Posterior vena cava (tissue), 2 donors: ENCODE results near the gene CHRM1. TPM values are rescaled to one million over a fixed set of nuclear protein-coding genes. Genes with fewer than 3 reads are reported as not detected.
"Not testable (repeated sequence)": the region's sequence is repeated elsewhere in the genome, so short reads cannot be mapped to it uniquely, and the experiment has no call there.

Experiments used
- DNase-seq: peaks from one replicate; pipeline ENCODE4 v3.0.0-alpha.2; 2020; ENCODE audit warnings: low spot score
- intact Hi-C, 2 donors: fragments of 100-400 bp; cut with DNase I; formaldehyde crosslinking; loops; one replicate each; pipeline versions ENCODE4 v1.14.1 to v1.14.2; 2022 to 2023
- total RNA-seq, 2 donors: library from RNA; stranded (reverse); fragmentation: NEBNext Ultra II Directional; extraction: Animal tissue kit (Norgen Biotek cat#: 25700); gene quantifications; one replicate each; pipeline ENCODE4 v1.2.1, GENCODE V29; 2021
- donor health status: DM: yes; HTN: yes; CAD: no.
- donor health status: DM: yes; HTN: yes; CAD: no.

The CHRM1 gene
- total RNA-seq, 2 donors from 2014 or later, result not detected

DNA sequence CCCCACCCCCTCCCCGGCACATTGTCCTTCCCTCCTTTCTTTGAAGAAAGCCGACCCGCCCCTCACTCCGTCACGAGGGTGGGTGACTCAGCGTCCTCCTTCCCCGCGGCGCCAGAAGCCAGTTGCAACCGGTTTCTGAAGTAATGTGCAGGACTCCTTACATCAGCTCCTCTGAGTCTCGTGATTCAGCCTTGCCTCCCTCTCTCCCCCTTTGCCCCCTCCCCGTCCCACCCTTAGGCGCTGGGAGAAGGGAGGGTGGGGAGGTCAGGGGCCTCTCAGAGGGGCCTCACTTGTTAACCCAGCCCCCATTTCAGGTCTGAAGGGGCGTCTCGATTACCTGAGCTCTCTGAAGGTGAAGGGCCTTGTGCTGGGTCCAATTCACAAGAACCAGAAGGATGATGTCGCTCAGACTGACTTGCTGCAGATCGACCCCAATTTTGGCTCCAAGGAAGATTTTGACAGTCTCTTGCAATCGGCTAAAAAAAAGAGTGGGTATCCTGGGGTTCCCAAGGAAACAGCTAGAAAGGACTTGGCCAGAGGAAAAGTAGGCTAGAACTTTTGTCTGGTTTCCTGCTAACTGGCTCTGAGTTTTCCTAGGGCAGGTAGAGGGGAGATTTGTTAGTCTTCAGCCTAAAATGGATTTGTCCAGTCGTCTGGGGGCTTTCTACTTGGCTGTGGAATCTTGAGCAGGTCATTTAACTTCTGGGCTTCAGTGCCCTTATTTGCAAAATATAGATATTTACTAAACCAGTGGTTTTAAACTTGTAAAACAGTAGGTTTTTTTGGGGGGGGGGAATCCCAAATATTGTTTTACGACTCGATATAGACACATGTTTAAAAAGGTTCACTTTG is 39.4 kb downstream of the CHRM1 start:
- DNase-seq, result peak; percentile 99
- intact Hi-C loops, result no loop called here

DNA sequence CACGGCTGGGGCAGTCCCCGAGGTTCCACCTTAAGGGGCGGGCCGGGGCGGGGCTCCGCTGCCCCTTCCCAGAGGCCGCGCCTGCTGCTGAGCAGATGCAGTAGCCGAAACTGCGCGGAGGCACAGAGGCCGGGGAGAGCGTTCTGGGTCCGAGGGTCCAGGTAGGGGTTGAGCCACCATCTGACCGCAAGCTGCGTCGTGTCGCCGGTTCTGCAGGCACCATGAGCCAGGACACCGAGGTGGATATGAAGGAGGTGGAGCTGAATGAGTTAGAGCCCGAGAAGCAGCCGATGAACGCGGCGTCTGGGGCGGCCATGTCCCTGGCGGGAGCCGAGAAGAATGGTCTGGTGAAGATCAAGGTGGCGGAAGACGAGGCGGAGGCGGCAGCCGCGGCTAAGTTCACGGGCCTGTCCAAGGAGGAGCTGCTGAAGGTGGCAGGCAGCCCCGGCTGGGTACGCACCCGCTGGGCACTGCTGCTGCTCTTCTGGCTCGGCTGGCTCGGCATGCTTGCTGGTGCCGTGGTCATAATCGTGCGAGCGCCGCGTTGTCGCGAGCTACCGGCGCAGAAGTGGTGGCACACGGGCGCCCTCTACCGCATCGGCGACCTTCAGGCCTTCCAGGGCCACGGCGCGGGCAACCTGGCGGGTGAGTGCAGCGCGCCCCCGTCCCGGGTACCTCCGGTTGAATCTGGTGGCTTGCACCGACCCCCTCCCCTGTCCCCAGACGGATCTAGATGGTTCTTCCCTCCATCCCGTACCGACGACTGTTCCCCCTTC is 40.2 kb downstream of the CHRM1 start, which contains the start of gene SLC3A2:
SLC3A2 (plus strand) TSS at position 94 of the 776 bp plus-strand sequence; CDS start at position 222, 128 bp downstream.
- intact Hi-C loops, result no loop called here
- DNase-seq, result peak; percentile 97

DNA sequence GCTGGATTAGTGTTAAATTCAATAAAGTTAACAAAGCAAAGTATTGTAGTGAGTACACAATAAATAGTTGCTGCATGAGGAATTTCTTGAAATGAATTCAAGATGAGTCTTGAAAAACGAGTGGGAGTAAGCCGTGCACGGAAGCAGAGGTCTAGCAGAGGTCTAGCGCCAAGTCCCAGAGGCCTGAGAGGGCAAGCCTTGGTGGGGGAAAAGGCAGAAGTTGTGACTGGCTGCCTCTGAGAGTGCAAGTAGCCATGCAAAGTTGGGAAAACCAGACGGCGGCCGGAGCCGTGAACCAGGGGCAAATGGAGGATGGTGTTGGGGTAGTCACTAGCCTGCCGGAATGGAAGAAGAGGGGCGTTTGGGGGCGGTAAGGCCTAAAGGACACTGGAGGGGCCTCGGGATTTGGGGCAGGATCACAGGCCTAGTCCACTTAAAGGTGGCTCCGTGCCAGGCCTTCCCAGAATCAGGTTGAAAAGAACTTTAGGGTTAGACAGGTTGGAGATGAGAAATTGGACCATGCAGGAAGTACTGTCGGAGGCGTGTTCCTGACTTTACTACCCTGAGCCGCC is 40.8 kb downstream of the CHRM1 start:
- intact Hi-C loops, result no loop called here
- DNase-seq, result peak; percentile 90

DNA sequence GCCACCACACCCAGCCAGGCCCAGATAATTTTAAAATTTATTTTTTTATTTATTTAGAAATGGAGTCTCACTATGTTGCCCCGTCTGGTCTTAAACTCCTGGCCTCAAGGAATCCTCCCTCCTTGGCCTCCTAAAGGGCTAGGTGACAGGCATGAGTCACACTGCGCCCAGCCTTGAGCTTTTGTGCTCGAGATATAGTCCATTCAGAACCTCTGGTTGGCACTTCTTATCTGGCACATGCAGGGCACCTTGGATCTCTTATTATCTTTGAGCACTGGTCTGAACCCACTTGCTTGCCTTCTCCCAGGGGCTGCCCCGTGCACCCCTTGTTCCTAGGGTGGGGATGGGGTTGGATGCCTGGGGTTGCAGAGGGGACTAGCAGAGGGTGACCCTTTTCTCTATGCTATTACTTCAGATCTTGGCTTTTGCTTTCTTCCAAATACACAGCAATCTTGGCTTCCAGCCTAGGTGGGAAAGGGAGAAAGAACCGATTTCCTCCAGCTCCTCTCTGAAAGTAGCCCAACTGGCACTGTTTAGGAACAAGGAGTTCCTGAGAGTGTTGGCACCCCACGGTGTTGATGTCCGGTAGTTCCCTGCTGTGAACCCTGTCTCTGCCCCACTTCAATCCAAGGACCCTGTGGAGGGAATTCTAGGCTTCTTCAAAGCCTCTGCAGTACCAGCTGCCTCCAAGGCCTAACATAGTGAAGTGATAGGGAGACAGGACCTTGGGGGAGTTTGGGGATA is 41.8 kb downstream of the CHRM1 start:
- intact Hi-C loops, result no loop called here
- no peak for DNase-seq

DNA sequence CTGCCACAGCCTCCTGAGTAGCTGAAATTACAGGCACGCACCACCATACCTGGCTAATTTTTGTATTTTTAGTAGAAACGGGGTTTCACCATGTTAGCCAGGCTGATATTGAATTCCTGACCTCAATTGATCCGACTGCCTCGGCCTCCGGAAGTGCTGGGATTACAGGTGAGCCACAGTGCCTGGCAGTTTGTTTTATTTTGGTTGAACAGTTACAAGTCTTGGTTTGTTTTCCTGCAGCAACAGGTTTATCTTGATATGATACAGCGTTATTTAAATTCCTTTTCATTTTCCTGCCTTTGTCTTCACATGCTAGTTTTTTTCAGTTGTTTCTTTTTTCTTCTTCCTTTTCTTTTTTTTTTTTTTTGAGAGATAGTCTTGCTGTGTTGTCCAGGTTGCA is 44.5 kb downstream of the CHRM1 start:
- DNase-seq, result peak; percentile 5
- intact Hi-C loops, result no loop called here

DNA sequence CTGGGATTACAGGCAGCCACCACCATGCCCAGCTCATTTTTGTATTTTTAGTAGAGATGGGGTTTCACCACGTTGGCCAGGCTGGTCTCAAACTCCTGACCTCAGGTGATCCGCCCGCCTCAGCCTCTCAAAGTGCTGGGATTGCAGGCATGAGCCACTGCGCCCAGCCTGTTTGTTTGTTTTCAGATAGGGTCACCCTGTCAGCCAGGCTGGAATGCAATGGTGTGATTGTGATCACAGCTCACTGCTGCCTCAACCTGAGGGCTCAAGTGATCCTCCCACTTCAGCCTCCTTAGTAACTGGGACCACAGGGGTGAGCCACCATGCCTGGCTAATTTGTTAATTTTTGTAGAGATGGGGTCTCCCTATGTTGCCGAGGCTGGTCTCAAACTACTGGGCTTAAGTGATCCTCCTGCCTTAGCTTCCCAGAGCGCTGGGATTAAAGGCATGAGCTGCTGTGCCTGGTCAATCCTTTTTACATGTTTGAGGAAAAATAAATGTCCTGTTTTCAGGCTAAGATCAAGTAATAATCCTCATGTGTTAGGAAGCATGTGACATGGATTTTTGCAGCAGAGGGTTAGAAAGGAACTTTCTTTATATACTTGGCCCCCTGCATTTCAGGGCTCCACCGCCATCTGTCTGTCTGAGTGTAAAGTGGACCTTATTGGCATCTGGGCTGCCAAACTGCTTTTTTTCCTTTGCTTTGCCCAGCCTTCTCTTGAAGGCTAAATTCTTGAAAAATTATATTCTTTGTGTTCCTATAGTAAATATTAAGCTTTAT is 45.3 kb downstream of the CHRM1 start:
- intact Hi-C loops, result no loop called here
- DNase-seq, result peak; percentile 34

DNA sequence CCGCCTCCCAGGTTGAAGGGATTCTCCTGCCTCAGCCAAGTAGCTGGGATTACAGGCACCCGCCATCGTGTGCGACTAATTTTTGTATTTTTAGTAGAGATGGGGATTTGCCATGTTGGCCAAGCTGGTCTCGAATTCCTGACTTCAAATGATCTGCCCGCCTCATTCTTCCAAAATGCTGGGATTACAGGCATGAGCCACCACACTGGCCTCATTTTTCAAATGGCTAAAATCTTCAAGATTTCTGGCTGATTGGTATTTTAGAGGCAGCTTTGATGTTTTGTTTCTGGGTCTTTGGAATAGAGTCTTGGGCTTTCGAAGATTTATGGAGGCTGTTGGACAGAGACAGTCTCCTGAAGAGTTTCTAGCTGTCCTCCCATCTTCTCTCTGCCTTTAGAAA is 46.3 kb downstream of the CHRM1 start:
- intact Hi-C loops, result loop anchor here in 1 of 2 donors (5.0 kb wide), 1 partner anchor 1302 kb away; no protein-coding TSS in a partner anchor
- no peak for DNase-seq

DNA sequence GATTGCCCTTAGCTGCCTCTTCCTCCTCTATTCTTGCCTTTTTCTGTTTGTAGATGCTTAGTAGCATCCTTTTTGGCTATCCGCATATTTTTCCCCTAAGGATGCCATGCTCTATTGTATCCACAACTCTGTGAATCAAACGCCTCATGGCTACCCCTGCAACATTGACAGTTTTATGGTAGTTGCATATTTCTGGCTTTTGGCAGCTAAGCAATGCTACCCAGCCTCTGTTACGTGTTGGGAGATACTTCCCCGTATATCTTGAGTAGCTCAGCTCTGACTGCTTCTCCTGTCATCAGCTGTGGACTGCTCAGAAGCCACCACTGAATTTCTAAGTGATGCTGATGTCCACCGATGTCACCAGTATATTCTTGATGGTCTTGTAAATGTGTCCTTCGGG is 55.5 kb downstream of the CHRM1 start:
- intact Hi-C loops, result loop anchor here in 1 of 2 donors (10.0 kb wide), 1 partner anchor 81 kb away; the partner anchor contains the start of gene TMEM179B
- DNase-seq, result peak; percentile 14

DNA sequence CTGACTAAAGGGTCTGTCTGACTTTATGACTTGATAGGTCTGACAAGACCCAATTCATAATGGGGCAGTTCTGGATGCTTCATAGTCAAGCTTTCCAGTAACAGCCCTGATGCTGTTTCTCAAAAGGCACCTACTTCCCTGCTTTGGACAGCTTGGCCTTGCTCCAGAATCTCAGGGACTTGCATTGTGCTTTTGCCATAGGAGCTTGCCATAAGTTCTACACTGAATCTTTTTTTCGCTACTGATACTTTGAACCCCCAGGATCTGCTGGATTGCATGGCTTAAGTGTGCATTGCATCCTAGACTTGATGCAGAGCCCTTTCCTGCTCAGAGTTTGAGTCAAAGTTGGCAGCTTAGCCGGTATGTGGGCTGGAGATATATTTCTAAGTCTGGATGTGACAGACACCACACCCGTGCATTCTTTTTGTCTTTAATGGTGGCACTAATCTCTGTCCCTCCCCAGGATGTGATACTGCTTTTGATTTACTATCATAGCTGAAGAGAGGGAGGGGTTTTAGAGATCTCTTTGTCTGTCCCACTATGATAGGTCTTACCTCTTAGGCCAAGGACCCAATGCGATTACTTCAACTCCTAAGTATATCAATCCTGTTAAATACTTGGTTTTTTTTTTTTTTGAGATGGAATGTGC is 57.4 kb downstream of the CHRM1 start:
- peak; percentile 15 for DNase-seq
- intact Hi-C loops, result loop anchor here (5.0 to 10.0 kb wide), 2 partner anchors 77 to 79 kb away; partner anchors contain the start of gene TMEM179B (in 2 of the 2)

DNA sequence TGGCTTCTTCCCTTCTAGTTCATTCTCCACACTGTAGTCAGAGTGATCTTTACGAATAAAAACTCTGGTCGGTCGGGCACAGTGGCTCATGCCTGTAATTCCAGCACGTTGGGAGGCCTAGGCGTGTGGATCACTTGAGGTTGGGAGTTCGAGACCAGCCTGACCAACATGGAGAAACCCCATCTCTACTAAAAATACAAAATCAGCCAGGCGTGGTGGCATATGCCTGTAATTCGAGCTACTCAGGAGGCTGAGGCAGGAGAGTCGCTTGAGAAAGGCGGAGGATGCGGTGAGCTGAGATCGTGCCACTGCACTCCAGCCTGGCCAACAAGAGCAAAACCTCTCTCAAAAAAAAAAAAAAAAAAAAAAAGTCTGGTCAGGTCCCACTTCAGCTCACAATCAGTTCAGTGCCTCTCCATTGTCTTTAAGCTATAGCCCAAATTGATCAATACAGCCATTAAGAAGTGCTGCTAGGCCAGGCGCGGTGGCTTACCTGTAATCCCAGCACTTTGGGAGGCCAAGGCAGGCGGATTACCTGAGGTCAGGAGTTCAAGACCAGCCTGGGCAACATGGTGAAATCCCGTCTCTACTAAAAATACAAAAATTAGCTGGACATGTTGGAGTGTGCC is 59.5 kb downstream of the CHRM1 start:
- DNase-seq, result peak; percentile 24
- intact Hi-C loops, result loop anchor here (5.0 to 10.0 kb wide), 2 partner anchors 74 to 77 kb away; partner anchors contain the start of gene TMEM179B (in 2 of the 2)

DNA sequence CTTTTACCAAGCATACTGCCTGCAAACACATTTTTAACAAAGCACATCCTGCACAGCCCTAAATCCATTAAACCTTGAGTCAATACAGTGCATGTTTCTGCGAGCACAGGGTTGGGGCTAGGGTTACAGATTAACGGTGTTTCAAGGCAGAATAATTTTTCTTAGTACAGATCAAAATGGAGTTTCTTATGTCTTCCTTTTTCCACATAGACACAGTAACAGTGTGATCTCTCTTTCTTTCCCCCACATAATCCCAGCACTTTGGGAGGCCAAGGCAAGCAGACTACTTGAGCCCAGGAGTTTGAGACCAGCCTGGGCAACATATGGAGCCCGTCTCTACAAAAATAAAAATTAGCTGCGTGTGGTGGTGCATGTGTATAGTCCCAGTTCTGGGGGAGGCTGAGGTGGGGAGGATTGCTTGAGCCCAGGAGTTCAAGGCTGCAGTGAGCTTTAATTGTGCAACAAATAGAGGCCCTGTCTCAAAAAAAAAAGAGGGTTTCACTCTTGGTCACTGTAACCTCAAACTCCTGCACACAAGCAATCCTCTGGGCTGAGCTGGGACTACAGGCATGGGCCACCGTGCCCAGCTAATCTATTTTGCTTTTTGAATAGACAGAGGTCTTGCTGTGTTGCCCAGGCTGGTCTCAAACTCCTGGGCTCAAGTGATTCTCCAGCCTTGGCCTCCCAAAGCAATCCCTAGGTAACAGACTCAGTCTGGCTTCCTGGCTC is 60.2 kb downstream of the CHRM1 start:
- intact Hi-C loops, result loop anchor here (5.0 to 10.0 kb wide), 2 partner anchors 74 to 76 kb away; partner anchors contain the start of gene TMEM179B (in 2 of the 2)
- peak; percentile 24 for DNase-seq

DNA sequence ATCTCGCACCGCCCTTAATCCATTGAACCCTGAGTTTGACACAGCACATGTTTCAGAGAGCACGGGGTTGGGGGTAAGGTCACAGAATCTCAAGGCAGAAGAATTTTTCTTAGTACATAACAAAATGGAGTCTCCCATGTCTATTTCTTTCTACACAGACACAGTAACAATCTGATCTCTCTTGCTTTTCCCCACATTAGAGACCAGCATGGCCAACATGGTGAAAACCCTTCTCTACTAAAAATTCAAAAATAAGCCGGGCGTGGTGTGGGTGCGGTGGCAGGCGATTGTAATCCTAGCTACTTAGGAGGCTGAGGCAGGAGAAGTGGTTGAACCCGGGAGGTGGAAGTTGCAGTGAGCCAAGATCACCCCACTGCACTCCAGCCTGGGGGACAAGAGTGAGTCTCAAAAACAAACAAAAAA is 61.9 kb downstream of the CHRM1 start:
- DNase-seq, result peak; percentile 15
- intact Hi-C loops, result not testable (repeated sequence)

Other genes with a start within 250 kb of the CHRM1 start
- 1 to 10 TPM; 3.6 to 3.7 TPM for gene UQCC3, start 249.7 kb downstream of the CHRM1 start, total RNA-seq
- gene LBHD1, start 249.1 kb downstream of the CHRM1 start, total RNA-seq, result 1 to 10 TPM; 3.7 to 5.1 TPM
- 10 to 100 TPM; 74.8 to 76.1 TPM for gene UBXN1, start 242.3 kb downstream of the CHRM1 start, total RNA-seq
- 10 to 100 TPM; 13.9 to 14.8 TPM for gene LRRN4CL, start 231.8 kb downstream of the CHRM1 start, total RNA-seq
- gene BSCL2, start 213.9 kb downstream of the CHRM1 start, total RNA-seq, result 10 to 100 TPM; 30.6 to 54.8 TPM
- not detected for gene GNG3, start 213.7 kb downstream of the CHRM1 start, total RNA-seq
- 10 to 100 TPM; 45.5 to 45.9 TPM for gene HNRNPUL2, start 193.9 kb downstream of the CHRM1 start, total RNA-seq
- gene TTC9C, start 192.9 kb downstream of the CHRM1 start, total RNA-seq, result 10 to 100 TPM; 19.0 to 20.6 TPM
- 10 to 100 TPM in 1 of 2 donors, 1 to 10 TPM in 1; 6.2 to 12.3 TPM for gene ZBTB3, start 167.2 kb downstream of the CHRM1 start, total RNA-seq
- gene POLR2G, start 159.8 kb downstream of the CHRM1 start, total RNA-seq, result 10 to 100 TPM; 39.7 to 50.9 TPM
- gene TAF6L, start 150.0 kb downstream of the CHRM1 start, total RNA-seq, result 10 to 100 TPM; 11.3 to 12.9 TPM
- gene TMEM179B, start 134.0 kb downstream of the CHRM1 start, total RNA-seq, result 10 to 100 TPM; 23.7 to 33.0 TPM
- gene TMEM223, start 129.4 kb downstream of the CHRM1 start, total RNA-seq, result 1 to 10 TPM; 8.9 to 10.0 TPM
- 10 to 100 TPM; 53.0 to 58.1 TPM for gene NXF1, start 115.9 kb downstream of the CHRM1 start, total RNA-seq
- gene STX5, start 89.3 kb downstream of the CHRM1 start, total RNA-seq, result 10 to 100 TPM; 32.8 to 34.0 TPM
- gene TEX54, start 88.5 kb downstream of the CHRM1 start, total RNA-seq, result not detected
- gene WDR74, start 81.8 kb downstream of the CHRM1 start, total RNA-seq, result 10 to 100 TPM; 38.5 to 45.6 TPM
- 100 to 1,000 TPM in 1 of 2 donors, 10 to 100 TPM in 1; 89.4 to 114 TPM for gene SLC3A2, start 40.5 kb downstream of the CHRM1 start, total RNA-seq
- not detected for gene SLC22A6, start 63.6 kb upstream of the CHRM1 start, total RNA-seq
- gene SLC22A8, start 94.5 kb upstream of the CHRM1 start, total RNA-seq, result not detected
- not detected for gene SLC22A24, start 222.9 kb upstream of the CHRM1 start, total RNA-seq